Ammon's horn (tissue), 1 donor: Measurements from ENCODE around the gene FGD4.

Experiments
- DNase-seq: peaks from one replicate; pipeline ENCODE4 v3.0.0-alpha.2; 2016; ENCODE audit warnings: low spot score

FGD4 gene

DNA sequence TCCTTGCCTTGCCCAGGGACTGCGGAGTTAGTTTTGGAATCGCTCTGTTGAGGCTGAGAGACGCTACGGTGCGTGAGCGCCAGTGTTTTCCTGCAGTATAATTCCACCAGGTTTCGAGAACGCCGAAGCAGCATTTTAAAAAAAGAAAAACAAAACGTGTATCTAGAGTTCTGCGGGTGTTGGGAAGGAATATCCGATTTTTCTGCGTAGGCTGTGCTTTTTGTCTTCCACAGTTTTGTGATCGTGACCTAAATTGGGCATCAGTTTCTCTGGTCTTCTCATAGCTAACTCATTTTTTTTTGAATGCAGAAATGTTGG, 280.5 kb downstream of the FGD4 start:
- DNase-seq = no peak

DNA sequence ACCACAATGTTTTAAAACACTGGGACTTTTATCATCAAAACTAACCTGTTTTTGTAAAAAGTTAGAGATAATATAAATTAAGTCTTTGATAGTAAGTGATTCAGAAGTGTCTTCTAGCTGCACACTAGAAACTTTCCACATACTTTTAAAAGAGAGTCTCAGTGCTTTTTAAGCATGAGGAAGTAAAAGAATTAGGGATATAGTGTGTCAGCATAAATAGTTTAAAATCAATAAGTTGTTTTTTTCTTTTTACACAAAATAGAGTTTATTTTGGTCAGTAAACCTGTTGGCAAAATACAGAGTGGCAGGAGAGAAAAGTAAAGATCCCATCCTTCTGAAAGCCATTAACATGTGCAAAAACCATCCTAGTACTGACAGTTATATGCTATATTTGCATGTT, 281.4 kb downstream of the FGD4 start:
- DNase-seq = no peak

GRCh38 chr12:32681272-32681671, 281.9 kb downstream of the FGD4 start:
- DNase-seq = no peak

- DNase-seq = no peak
These were observed 287.0 kb downstream of the FGD4 start for GRCh38 chr12:32686340-32686739.

DNA sequence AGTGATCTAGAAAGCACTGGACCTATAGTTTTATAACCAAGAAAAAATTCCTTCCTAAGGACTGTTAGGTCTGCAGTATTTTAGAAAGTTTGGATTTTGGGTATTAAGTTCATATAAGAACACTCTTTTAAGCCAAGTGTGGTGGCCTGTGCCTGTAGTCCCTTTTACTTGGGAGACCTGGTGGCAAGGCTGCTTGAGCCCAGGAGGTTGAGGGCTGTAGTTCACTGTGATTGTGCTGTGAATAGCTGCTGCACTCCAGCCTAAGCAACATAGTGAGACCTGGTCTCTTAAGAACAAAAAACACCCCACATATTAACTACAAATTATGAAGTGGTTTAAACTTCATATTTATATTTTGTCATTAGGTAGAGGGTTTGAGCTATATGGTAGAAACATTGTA, 289.4 kb downstream of the FGD4 start:
- DNase-seq = no peak

DNA sequence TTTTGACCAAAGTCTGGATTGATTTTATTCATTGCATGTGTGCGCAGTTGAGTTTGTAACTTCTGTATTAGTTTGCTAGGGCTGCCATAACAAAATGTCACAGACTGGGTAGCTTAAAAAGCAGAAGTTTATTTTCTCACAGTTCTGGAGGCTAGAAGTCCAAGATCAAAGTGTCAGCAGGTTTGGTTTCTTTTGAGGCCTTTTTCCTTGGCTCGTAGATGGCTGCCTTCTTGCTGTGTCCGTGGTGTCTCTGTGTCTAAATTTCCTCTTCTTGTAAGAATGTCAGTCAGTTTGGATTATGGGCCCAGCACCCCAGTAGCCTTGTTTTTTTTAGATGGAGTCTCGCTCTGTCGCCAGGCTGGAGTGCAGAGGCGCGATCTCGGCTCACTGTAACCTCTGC, 291.6 kb downstream of the FGD4 start:
- no peak for DNase-seq

DNA sequence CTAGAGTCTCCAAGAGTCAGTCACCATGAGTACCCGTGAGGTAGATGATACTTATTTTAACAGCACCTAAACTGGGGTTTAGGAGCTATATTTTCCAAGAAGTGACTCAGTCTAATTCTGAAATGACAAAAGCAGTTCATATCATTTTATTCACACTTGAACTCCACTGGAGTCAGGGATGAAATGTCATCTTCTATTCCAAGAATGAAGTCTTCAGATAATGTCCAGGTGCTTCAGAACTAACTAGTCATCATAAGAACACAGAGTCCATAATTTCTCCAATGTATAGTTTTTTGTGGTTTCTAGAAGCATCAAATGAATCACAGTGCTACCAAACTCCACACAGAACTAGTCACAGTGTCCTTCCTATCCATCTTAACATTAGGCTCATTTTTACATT, 293.0 kb downstream of the FGD4 start:
- no peak for DNase-seq

- DNase-seq = no peak
These were observed 293.7 kb downstream of the FGD4 start for GRCh38 chr12:32693036-32693435.
